ENCODE data around the gene NRP2.
A peak's percentile ranks its signal among the peaks of the same experiment; 100 is the strongest.

NRP2 gene

GRCh38 chr2:205660521-205661124 lies 21.7 kb upstream of the NRP2 start:
- peak in 1 of 2 experiments; percentile 25 for DNase-seq

DNA sequence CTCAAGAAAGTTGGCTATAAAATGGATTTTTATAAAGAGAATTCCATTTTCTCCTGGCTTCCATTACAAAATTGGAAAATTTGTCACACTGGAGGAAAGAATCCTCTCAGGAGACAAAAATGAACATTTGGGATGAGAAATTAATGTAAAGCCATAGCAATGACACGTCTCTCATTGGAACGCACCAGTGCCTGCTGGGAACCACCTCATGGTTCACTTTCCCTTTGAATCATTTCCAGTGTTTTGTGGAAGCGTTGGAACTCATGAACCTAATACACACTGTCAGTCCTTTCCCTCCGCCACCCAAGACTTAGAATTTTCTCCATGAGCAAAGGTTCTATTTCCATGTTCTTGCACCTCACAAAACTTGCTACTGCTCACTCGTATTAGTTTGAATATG lies 21.0 kb upstream of the NRP2 start:
- no peak for DNase-seq

GRCh38 chr2:205662206-205662965 lies 19.9 kb upstream of the NRP2 start:
- no peak for DNase-seq

DNA sequence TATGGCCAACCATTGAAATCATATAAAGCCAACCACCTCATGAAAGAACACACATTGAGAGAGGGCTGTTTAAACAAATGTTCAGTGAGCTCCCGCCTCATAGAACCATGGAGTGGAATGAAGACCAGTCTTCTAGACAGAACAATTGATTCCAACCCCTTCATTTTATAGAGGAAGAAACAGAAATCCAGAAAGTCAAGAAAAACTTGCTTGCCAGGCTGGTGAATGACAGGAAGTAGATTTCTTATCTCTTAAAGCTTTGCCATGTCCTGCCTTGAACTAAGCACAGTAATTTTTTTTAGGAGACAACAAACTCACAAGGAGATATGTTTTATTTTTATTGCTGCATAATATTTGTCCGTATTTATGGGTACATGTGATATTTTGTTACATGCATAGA lies 16.5 kb upstream of the NRP2 start:
- no peak for DNase-seq

DNA sequence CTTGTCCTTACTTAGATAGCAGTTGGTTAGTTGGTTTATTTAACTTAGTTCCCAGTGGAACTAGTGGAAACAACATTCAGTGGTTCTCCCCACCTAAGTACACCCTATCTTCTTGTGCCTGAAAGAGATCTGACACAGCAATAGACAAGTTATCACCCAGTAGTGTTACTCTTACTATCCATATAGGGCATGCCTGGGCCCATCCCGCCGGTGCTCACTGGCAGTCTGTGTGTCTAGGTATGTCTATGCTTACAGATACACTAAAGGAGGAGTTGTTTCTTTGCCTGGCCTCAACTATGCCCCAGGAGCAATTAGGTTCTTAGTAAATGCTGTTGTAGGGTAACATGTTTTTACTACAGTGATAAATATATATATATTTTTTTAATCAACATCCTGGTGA lies 12.0 kb upstream of the NRP2 start:
- DNase-seq, result no peak

DNA sequence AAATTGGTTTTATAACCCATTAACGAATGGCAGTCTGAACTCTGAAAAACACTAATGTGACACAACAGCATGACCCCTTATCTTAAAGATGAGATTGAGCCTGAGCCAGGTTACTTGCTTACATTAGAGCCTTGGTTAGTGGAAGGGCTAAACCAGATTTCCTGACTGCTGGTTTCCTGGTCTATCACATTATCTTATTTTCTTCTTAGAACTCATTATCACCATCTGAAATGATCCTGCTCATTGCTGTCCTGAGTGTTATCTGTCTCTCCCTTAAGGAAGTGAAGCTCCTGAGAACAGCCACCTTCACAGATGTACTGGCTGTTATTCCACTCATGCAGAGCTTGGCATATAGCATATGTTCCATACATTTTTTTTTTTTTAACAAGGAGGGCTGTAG lies 9.0 kb upstream of the NRP2 start:
- DNase-seq, result no peak

GRCh38 chr2:205675861-205676516 lies 6.3 kb upstream of the NRP2 start:
- peak; percentile 55 to 71 for DNase-seq

DNA sequence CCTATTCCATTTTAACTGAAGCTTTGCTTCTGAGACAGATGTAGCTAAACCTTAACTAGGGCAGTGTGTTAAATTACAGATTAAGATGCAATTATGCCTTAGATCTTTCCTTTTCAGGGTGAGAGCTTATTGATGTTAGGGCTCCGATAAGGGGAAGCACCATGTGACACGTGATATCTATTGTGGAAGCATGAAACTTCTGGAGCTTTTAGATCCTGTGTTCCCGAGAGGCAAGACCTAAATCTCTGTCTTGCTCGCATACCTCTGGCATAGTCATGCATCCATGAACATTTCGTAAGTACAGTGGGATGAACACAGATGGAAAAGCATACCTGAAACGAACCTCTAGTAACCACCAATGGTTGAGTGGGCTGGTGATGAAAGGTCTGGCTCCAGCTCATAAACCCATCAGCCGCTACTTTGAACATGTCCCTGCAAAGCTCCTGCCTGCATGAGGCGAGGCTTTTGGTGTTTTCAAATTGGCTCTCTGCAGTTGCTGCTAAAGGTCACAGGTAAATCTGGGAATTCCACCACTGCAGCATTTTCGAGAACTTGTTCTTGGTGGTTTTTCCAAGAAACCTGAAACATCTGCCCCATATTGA lies 3.7 kb upstream of the NRP2 start:
- DNase-seq, result no peak

GRCh38 chr2:205679410-205680009 lies 2.8 kb upstream of the NRP2 start:
- DNase-seq, result no peak

DNA sequence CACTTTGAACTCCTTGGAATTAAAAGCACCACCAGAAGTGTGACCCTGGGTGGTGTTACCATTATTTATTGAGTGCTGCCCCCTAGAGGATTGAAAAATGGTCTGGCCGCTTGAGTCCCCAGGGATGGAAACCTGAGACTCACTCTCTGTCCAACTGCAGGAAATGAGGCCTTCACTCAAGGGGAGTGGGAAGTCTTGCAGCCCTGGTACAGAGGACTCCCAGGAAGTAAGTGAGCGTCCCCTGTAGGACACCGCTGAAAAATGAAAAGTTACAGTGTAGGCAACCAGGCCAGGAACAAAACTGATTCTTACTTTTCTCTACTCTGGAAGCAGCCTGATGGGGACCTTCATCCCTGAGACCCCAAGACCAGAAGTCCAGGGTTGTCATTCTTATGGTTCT lies 2.2 kb upstream of the NRP2 start:
- peak; percentile 77 to 94 for DNase-seq

- no peak for DNase-seq
Observed at GRCh38 chr2:205680903-205681302, 1.4 kb upstream of the NRP2 start.

DNA sequence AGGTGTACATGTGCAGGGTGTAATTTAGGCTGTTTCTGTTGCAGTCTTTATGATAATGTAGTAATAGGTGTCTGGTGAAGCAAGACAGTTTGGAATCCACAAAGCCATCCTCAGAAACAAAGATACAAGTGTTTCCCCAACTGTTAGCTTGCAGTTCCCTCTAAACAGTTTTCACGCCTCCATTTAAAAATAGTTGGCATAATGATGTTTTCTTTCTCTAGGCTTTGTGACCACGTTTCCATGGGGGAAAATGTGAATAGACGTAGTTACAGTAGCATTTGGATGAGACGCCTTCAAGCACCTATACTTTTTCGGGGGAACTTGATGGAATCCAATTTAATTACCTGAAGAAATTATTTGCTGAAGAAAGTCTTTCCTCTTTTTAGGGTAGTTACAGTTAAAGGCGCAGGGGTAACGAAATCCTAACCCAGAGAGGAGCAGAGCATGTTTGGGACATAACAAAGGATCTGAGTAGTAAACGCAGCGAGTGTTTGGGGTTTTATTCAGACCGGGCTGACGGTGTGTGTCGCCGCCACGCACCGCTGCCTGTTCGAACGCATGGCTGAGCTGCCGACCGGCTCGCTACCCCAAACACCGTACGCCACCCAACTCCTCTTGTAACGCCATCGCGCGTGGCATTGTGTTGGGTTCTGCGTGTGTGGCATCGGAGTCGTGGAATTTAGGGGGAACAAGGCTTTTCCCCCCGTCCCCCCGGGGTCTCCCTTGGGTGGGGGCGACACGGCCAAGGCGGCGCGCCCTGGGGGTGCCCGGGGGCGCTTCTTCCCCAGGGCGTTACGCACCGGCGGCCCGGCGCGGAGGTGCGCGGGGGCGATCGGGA lies 681 bp upstream of the NRP2 start:
- no peak for DNase-seq

DNA sequence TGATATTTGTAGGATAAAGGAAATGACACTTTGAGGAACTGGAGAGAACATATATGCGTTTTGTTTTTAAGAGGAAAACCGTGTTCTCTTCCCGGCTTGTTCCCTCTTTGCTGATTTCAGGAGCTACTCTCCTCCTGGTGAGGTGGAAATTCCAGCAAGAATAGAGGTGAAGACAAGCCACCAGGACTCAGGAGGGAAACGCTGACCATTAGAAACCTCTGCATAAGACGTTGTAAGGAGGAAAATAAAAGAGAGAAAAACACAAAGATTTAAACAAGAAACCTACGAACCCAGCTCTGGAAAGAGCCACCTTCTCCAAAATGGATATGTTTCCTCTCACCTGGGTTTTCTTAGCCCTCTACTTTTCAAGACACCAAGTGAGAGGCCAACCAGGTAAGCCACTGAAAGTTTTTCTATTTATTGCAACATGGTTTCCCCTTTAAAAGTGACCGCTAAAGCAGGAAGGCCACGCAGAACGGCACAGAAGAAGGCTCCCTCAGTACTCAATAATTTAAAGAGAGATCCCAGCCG lies 735 bp downstream of the NRP2 start:
- DNase-seq, result no peak

DNA sequence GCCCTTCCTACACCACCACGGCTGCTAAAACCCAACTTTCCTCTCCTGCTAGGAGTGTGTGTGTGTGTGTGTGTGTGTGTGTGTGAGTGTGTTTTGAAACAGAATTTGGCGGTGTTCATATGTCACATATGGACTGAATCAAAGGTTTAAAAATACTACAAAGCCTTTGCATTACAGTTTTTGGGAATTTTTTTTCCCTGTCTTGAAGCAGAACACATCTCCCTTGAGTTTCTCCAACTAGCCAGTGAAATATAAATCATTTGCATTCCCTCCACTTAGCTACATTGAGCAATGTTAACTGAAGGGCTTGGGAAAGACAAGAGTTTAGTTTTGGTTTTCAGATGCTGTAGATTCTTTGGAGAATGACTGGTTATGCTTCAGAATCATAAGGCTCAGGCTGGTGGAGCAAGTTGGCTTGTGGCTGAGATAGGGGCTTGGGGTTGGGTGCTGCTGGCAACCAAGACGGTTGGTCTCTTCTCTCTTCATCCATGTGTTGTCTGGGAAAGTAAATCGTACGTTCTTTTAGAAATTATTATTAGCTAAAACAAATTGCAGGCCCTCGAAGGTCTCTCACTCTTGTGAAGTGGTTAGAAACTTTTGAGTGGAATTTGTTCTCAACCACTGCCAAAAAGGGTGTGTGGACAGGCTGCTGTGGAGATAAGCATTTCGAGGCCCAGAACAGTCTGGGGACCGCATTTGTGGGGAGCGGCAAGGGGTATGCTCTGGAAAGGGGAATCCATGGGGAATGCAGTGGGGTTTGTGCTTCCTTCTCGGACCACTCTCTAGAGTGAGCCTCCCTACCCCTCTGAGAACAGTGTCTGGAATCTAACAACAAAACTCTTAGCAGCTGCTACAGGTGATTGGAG lies 1.4 kb downstream of the NRP2 start:
- no peak for DNase-seq

DNA sequence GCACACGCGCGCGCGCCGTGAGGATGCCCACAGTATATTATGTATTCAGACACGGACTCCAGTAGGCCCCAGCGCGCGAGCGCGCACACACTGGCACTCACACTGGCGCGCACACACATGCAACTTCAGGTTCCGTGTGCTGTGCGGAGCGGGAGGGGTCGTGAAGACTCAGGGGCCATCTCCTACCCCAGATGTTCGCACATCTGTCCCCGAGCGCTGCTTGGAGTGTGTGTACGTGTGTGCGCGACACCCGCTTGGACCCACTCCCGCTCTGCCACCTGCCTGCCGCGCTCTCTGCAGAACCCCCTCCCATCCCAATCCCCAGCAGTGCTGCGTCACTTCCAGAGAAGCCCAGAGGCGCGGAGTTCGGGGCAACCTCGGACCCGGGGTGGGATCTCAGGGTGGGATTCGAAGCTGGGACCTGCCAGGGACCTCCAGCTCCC lies 2.6 kb downstream of the NRP2 start:
- DNase-seq, result peak; percentile 53 to 72

DNA sequence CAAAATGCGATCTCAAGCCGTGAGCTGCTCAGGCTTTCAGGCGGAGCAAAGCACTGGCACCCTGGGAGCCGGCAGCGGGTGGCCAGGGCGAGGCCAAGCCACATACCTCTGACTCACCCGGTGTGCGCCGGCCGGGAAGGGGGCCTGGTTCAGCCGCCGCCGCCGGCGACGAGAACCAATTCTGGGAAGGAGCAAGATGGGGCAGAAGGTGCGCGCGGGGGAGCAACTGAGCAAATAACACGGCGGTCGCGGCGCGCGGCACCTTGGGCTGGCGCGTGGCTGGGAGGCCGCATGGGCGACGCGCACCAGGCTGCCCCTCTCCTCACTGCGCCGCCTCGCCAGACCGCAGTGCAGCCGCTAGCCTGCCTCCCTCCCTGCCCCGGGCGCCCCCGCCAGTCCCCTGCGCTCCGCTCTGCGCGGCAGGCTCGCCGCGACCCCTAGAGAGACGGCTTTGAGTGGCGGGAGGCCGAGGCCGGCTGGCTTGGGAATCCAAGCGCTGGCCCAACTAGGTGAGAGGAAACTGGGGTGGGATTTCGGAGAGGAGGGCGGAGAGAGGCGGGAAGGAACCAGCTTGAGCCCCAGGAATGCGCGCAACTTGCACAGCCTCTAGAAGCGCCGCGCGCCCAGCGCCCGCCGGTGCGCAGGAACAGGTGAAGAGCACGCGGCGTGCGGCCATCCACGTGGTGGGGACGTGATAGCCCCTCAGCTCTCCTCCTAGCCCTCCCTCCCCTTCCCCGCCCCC lies 3.2 kb downstream of the NRP2 start:
- peak; percentile 53 to 66 for DNase-seq

DNA sequence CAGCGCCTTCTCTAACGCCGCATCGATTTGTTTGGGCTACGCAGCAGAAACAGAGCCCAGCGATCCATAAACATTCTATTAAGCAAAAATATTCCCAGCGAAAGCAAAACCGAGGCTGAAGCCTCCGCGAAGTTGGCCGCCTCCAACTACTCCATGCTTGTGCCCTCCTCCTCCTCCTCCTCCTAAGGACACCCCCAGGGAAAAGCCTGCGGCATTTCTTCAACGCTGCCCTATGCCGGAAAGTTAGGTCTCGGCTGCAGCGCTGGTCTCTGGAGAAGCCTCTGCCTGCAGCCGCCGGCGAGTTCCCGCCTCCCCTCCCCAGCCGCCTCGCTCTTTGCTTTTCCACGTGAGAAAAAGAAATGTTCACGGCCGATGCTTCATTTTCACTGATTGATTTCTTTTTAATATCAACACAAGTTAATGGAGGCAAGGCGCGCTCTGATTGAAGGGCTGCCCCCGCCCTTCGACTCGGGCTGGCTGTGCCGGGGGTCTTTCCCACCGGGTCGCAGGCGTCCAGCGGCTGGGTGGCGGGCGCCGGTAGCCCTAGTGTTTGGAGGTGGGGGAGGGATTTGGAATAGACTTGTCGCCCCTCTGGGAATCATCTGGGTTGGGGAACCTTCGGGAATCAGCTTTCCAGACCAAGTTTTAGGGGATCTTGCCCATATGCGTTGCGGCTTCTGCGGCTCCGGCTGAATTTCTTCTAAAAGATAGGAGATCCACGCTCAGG lies 3.9 kb downstream of the NRP2 start:
- DNase-seq, result peak; percentile 48 to 66

DNA sequence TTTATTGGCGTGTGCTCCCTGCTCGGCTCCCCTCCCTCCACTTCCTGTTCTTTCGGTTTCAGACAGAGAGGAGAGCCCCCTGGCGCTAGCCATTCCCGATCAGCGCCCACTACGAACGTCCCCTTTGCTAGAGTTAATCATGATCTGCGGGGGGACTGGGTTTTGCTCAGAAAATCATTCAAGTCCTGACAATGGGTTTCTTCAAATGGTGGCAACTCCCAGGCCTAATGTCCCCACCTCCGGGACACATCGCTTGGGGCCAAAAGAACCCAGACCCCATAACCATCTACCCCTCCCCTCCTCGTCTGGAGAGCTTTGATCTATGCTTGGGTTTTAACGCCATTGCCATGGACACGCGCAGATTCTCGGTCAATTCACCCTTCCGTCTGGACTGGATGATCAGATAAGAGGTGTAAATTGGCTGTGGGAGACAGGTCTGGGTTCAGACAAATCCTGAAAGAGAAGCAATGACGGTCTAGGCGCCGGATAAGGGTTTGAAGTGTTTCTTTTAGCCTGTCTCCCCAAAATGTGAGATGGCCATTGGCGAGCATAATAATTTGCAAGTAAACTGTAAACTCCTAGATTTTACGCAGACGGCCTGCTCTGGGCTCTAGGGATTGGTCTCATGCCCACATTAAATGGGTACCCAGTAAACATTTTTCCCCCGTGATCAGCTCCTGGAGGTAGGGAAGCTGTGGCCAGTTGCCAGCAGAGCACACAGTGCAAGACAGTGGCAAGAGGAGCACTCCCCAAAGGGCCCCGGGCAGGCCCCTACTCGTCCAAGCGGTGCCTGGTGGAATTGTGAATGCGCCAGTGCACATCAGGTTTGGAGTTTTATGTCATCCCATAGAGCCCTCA lies 4.7 kb downstream of the NRP2 start:
- peak; percentile 77 to 88 for DNase-seq

- DNase-seq, result no peak
Observed at GRCh38 chr2:205687641-205687956, 5.3 kb downstream of the NRP2 start.

All from NCI-H446 (cell line).